Activated T-cell treated with anti-CD3 and anti-CD28 coated beads for 4 hours (primary cell): ENCODE results near the gene SNAPC2.
"Not testable (repeated sequence)": the region's sequence is repeated elsewhere in the genome, so short reads cannot be mapped to it uniquely, and the experiment has no call there.

Experiments used
- DNase-seq: peaks from one replicate; pipeline ENCODE4 v3.0.0-alpha.2; 2020

SNAPC2 gene

DNA sequence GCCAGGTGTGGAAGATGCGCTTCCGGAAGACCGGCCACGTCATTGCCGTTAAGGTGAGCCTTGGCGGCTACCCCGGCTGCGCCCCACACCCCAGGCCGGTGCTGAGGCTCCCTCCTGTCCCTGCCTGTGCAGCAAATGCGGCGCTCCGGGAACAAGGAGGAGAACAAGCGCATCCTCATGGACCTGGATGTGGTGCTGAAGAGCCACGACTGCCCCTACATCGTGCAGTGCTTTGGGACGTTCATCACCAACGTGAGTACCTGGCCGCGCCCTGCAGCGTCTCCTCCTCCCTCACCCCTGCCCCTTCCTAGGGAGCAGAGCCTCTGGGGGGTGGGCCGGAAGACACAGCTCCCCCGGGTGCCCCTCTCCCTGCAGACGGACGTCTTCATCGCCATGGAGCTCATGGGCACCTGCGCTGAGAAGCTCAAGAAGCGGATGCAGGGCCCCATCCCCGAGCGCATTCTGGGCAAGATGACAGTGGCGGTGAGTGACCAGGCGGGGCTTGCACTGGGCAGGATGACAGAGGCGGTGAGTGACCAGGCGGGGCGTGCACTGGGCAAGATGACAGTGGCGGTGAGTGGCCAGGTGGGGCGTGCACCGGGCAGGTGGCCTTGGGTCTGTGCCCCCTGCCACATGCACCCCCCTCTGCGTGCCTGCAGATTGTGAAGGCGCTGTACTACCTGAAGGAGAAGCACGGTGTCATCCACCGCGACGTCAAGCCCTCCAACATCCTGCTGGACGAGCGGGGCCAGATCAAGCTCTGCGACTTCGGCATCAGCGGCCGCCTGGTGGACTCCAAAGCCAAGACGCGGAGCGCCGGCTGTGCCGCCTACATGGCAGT, 9.6 kb upstream of the SNAPC2 start:
- no peak for DNase-seq

DNA sequence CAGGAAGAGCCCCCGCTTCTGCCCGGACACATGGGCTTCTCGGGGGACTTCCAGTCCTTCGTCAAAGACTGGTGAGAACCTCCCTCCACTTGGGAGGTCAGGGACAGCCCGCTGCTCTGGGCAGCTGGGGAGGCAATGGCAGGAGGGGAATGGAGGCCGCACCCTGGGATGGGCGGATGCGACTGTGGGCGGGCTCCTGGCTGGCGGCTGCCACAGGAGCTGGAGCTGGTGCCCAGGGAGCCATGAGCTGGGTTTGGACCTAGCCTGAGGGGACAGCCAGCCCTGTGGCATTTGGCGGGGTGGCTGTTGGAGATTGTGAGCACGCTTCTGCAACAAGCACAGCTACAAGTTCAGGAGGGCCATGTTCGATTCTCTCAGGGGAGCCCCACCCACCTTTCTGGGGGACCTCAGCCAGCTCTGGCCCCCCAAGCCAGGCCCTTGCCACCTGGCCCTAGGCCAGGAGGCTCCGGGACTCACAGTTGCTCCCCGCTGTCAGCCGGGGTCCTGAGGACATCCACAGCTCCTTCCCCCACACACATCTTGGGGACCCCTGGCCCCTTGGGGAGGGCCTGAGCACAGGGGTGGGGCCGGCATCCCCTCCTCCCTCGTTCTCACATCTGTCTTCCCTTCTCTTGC, 8.5 kb upstream of the SNAPC2 start:
- no peak for DNase-seq

DNA sequence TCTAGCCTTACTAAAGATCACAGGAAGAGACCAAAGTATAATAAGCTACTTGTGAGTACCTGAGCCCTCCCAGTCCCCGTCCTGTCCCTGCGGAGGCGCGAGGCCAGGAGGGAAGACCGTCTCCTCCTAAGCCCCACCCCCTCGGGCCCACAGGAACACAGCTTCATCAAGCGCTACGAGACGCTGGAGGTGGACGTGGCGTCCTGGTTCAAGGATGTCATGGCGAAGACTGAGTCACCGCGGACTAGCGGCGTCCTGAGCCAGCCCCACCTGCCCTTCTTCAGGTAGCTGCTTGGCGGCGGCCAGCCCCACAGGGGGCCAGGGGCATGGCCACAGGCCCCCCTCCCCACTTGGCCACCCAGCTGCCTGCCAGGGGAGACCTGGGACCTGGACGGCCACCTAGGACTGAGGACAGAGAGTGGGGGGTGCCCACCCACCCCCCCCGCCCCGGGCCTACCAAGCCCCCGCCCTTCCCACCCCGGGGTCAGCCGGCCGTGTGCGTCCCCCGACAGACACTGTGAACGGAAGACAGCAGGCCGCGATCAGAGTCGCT, 7.9 kb upstream of the SNAPC2 start:
- no peak for DNase-seq

DNA sequence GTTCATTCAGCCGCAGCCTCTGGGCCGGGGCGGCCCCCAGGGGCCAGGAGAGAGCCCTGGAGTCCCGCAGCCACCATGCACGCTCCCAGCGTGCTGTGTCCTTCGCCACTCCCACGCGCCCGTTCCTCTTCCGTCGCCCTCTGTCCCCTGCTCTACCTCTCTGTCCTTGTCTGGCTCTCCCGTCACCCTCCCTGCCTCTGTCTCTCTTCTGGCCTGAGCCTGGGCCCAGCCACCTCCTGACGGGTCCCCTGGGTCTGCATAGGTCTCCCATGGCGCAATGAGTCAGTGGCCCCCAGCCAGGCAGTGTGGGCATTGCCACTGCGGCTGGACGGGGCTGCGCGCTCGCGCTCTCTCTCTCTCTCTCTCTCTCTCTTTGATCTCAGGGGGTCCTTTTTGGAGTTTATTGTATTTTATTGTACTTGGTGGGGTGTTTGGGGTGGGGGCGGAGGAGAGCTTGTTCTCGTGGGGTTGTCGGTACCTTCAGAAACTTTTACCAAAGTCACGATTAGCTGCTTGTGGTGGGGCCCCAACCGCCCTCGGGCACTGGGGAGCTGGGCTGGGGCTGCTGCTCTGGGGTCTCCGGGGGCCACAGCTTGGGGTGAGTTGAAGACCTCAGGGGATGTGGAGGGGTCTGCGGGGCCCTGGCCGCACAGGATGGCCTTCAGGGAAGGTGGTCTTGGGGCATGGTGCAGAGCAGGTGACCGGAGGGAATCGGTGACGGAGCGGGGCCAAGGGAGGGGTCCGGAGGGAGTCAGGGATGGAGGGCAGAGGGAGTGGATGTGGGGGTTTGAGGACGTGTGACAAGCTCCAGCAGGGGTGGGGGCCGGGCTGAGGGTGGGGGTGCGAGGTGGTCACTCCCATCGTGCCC, 7.2 kb upstream of the SNAPC2 start:
- no peak for DNase-seq

DNA sequence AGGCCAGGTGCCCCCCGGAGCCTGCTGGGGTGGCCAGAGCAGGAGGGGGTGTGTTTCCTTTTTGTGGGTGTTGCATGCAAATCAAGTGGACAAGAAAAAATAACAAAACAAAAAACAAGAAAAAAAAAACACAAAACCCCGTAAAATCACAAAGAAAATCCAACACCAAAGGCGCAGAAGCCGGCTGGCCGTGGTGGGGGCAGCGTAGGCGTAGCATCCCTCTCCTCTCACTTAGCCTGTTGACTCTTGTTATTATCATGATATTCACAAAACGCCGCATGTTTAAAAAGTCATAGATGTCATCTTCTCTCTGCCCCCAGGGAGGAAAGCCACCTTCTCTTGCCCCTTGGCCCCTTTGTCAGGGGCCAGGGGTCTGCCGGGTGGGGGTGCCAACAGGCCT, 6.5 kb upstream of the SNAPC2 start:
- no peak for DNase-seq

DNA sequence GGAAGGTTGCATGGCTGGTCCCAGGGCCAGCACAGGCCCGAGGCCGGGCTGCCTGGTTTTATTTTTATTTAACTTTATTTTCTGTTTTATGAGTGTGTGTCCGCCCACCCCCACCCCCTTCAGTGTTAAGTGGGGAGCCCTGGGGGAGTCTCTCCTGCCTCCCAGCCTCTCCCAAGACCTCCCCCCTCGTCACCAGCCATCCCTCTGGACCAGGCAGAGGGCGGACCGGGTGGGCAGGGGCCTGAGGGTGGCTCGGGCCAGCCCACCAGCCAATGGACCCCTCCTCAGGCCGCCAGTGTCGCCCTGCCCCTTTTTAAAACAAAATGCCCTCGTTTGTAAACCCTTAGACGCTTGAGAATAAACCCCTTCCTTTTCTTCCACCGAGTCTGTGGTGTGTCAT, 6.0 kb upstream of the SNAPC2 start:
- DNase-seq: no peak

DNA sequence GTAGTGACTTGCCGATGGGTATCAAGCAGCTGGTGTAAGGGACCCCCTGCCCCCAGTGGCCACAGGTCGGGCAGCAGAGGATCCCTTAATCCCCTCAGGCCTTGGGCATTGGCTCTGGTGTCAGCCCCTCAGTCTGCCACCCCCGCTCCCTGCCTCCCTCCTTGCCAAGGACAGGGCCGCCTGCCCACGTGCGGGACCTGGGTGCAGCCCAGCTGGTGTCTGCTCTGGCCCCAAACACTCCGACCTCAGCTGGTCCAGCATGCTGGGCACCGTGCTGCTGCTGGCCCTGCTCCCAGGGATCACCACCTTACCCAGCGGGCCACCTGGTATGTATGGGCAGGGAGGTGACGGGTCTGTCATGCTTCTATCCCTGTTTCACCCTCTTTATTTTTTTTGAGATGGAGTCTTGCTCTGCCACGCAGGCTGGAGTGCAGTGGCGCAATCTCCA, 5.5 kb upstream of the SNAPC2 start, which contains the start of gene TGFBR3L:
TGFBR3L (plus strand) TSS at position 233 of the 448 bp plus-strand sequence.
- no peak for DNase-seq

DNA sequence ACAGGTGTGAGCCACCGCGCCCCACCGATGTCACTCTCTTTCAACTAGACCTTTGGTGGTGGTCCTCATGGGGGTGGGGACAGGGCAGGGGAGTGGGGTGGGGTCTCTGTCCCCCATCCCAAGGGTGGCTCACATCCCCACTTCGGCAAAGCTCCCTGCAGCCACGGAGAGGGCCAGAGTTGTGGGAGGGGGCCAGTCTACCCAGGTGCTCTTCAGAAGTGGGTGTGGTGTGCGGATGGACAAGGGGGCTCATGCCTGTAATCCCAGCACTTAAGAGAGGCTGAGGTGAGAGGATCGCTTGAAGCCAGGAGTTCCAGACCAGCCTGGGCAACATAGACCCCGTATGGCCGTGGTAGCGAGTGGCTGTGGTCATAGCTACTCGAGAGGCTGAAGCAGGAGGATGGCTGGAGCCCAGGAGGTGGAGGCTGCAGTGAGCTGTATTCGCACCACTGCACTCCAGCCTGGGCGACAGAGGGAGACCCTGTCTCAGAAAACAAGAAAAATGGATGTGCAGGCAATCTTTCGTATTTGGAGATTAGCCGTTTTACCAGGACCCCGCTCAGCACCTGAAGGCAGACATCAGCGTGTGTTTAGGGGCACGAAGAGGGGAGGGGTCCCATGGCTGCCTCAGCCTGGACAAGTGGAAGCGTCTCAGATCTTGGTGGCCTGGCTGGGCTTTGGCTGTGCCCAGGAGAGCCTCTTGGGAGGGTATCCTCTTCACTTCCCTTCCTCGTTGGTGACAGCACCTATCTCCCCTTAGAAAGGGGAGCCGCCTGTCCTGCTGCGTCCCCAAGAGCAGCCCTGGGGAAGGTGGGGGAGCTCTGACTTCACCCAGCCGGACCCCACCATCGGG, 4.7 kb upstream of the SNAPC2 start:
- DNase-seq: no peak

DNA sequence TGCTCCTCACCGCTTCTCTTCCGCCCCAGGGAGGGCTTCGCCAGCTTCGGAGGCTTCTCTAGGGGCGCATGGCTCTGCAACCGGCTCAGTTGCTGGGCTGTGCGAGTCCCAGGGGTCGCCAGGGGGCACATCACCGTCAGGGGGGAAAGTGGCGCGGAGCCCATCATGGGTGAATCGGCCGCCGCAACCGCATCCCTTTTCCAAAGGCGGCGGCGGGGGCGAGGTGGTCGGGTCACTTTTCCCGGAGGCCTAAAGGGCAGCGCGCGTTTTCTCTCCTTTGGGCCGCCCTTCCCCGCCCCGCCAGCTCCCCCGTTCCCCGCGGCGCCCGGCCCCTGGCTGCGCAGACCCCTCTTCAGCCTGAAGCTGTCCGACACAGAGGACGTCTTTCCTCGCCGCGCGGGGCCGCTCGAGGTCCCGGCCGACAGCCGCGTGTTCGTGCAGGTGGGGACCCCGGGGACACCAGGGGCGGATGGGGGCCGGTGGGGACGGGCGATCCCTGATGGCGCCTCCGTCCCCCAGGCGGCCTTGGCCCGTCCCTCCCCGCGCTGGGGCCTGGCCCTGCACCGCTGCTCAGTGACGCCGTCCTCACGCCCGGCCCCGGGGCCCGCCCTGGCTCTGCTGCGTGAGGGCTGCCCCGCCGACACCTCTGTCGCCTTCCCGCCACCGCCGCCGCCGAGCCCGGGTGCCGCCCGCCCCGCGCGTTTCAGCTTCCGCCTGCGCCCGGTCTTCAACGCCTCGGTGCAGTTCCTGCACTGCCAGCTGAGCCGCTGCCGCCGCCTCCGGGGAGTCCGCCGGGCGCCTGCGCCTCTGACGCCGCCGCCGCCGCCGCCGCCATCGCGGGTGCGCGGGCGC, 3.8 kb upstream of the SNAPC2 start:
- DNase-seq: no peak

DNA sequence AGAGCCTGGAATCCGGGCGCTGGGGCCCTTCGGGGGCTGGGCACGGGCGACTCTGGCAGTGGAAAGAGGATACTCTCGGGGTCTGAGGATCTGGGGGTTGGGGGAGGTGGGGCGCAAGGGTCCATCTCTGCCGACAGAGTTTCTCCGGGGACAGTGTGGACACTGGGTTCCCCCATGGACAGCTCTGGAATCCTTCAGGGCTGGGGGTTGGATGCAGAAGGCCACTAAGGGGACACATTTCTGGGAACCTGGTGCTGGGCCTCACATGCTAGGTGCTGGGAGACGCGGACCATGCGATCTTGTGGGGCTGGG, 3.2 kb upstream of the SNAPC2 start:
- no peak for DNase-seq

DNA sequence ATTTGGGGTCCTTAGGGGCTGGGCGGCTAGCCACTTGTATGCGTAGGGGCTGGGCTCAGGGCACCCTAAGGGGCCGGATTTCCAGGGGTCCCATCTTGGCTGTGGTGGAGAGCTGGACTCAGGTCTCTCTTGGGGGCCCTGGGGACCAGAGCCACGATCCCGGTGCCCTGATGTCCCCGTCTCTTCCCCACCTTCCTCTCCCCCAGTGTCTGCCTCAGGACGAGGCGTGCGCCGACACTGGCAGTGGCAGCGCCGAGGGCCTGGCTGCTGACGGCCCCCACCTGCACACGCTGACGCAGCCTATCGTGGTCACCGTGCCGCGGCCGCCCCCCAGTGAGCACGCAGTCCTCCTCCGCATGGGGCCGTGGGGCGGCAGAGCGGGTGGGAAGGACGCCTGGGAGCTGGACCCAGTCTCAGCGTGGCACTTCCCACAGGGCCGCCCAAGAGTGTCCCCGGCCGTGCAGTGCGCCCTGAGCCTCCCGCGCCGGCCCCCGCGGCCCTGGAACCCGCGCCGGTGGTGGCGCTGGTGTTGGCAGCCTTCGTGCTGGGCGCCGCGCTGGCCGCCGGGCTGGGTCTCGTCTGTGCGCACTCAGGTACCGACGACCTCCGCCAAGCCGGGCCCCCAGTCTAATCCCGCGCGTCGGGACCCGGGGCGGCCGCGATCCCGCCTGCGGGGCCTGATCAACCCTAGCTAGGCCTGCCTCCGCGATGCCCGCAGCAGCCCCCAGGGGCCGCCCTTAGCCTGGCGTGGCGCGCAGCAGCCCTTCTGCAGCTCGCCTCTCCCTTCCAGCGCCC, 2.7 kb upstream of the SNAPC2 start:
- DNase-seq: peak; percentile 47

DNA sequence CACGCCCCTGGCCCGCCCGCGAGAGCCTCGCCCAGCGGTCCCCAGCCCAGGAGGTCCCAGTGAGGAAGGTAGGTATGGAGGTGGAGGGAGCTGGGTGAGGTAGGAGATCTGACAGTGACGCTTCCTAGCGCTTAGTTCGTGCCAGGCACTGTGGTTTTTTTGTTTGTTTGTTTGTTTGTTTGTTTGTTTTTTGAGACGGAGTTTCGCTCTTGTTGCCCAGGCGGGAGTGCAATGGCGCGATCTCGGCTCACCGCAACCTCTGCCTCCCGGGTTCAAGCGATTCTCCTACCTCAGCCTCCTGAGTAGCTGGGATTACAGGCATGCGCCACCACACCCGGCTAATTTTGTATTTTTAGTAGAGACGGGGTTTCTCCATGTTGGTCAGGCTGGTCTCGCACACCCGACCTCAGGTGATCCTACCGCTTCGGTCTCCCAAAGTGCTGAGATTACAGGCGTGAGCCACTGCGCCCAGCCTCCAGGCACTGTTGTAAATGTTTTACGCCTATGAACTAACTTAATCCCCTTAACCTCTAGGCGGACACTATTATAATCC, 2.0 kb upstream of the SNAPC2 start:
- DNase-seq: not testable (repeated sequence)

DNA sequence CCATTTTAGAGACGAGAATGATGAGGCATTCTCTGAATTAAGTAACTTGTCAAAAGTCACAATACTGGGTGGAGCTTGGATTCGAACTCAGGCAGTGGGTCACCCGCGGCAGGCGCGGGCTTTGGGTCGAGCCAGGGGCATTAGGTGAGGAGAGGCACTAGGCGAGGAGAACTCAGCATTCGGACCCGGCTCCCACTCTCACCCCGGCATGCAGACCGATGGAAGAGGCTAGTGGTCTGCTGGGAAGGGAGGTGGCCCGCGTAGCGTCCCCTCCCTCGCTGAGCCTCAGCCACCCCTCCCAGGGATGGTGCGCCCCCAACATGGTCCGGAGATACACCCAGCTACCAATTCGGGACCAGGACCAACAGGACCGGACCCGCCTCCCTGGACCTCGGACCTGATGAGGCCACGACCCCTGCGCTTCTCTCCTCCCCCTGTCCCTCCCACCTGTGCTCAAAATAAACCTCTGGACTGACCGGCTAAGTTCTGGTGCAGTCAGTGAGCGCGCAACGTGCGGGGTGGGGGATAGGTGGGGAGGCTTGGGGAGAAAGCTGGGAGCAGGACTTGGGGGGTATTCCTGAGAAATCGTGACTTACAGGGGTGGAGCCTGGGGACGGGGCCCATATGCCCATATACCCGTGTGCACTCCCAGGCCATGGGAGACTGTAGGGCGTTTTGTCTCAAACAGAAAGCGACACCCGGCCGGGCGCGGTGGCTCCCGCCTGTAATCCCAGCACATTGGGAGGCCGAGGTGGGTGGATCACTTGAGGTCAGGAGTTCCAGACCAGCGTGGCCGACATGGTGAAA, 1.3 kb upstream of the SNAPC2 start:
- DNase-seq: no peak

DNA sequence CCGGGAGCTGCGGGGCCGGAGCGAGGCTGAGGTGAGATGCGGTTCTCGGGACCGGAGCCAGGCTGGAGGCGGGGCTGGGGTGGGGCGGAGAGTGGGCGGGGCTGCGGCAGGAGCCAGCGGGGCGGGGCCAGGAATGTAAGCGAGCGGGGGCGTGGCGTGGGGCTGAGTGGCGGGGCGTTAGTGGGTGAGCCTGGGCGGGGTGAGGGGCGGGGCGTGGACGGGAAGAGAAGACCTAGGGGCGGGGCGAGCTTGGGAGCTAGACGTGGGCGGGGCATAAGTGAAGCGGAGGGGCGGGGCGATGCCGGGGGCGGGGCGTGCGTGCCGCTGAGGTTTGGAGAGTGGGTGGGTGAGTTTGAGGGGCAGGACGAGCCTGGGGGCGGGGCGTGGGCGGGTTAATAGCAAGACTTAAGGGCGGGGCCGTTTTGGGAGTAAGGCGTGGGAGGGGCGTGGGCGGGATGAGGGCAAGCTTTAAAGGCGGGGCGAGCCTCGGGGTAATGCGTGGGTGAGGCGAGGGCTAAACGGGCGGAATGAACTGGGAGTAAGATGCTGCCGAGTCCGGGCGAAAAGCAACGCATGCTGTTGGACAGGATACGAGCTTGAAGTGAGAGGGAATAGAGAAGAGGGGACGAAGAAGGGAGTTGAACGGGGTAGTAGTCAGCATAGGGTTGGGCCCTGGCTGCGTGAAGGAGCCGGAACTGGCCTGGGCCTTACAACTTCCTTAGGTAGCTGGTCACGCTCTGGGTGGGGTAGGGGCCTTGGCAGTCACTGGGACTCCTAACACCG, 572 bp downstream of the SNAPC2 start:
- peak; percentile 100 for DNase-seq

DNA sequence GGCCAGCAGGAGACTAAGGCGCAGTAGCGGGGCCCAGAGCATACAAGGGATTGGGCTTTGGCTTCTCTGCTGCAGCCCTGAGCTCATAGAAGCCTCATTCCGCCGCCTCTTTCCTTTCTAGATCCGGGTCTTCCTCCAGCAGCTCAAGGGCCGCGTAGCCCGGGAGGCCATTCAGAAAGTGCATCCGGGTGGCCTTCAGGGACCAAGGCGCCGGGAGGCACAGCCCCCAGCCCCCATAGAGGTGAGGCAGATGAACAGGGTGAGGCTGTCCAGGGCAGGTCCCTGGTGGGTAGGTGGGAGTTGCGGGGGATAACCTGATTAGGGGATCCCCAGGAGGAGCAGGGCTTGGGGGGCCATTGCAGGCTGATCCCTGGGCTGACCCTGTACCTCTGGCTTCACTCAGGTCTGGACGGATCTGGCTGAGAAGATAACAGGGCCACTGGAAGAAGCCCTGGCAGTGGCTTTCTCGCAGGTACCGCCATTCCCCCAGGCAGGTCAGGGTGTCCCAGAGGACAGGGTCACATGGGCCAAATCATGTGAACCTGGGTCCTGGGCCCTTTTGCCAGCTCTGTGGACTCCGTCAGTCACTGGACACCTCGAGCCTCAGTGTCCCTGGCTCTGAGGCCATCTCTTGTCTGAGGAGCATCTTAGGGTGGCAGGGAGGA, 1.3 kb downstream of the SNAPC2 start:
- DNase-seq: no peak

DNA sequence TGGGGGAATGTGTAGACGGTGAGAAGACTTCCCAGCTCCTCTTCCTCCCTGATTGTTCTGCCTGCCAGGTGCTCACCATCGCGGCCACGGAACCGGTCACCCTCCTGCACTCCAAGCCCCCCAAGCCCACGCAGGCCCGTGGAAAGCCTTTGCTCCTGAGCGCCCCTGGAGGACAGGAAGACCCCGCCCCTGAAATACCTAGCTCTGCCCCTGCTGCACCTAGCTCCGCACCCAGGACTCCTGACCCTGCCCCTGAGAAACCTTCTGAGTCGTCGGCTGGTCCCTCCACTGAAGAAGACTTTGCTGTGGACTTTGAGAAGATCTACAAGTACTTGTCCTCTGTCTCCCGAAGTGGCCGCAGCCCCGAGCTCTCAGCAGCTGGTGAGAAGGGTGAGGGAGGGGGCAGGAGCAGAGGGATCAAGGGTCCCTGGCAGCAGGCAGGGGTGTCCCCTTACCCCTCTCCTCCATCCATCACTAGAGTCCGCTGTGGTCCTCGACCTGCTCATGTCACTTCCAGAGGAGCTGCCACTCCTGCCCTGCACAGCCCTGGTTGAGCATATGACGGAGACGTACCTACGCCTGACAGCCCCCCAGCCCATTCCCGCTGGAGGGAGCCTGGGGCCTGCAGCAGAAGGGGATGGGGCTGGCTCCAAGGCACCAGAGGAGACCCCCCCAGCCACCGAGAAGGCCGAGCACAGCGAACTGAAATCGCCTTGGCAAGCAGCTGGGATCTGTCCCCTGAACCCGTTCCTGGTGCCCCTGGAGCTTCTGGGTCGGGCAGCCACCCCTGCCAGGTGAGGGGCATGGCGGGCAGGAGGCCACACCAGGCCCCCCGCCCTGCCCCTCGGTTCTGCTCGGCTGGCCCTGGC, 2.1 kb downstream of the SNAPC2 start:
- DNase-seq: no peak

DNA sequence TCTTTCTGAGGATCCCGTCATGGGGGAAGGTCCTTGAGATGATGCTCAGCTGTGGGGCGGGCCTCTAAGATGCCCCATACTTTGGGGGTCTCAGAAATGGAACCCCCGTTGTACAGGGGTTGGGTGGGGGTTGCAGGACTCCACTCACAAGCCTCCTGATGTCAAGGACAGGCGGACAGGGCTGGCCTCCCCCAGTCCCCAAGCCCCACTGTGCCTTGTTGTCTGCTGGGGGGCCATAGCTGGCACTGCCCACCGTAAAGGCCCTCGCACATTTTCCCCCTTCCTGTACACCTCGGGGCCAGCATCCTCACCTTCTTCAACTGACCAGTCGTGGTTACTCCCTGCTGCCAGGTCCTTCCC, 2.7 kb downstream of the SNAPC2 start:
- DNase-seq: no peak
